Measurements from ENCODE around the gene LGSN. TPM values are rescaled to one million over a fixed set of nuclear protein-coding genes. Genes with fewer than 3 reads are reported as not detected.

Gene LGSN
- total and polyA plus RNA-seq, 2 of the 13 experiments (the other 11 are each of a cell fraction or from before 2014, with no cell fraction given), result 0.13 to 0.63 TPM

- H3K4me1 ChIP-seq (ENCODE audit: insufficient read depth, low read length), result peaks cover 49% of the 10 kb centered on the region
- intact Hi-C loops (cut with micrococcal nuclease; ENCODE audit: unreplicated experiment) (loop anchor here (1.0 to 10.0 kb wide), 10 partner anchors 39 to 450 kb away; no protein-coding TSS in a partner anchor), in situ Hi-C loops (cut with HindIII; ENCODE audit: extremely low pct_ligation_motif_present, low pct_unique_long_range_greater_than_20kb) (loop anchor here (5.0 to 10.0 kb wide), 3 partner anchors 162 to 410 kb away; partner anchors contain the start of genes LOC128125822 and PTP4A1)
- H2AFZ ChIP-seq (ENCODE audit: low read length), result no peak overlapping the region
- BruUV-seq (replicated peaks), result no TSS peak
- no peaks in the 10 kb centered on the region for H3K36me3 ChIP-seq (replicated peaks in 1 of 2; ENCODE audit: control insufficient read depth in 1 of 2, insufficient read depth in 2 of 2, low read length in 2 of 2)
- ATAC-seq (peak; percentile 97), DNase-seq (ENCODE audit: low spot score) (peak; percentile 80), FAIRE-seq (peak; percentile 78)
- H3K27ac ChIP-seq (ENCODE audit: extremely low read length, insufficient read depth, low read length), result peak overlapping the region; percentile 49
- POLR2A ChIA-PET, result interaction anchor here (0.8 to 3.2 kb wide), 22 partner anchors 10 to 419 kb away, joined by 3 to 25 read pairs (median 4); partner anchors contain the start of gene PHF3
- no peak overlapping the region for H3K4me3 ChIP-seq (replicated peaks in 1 of 3; ENCODE audit: insufficient read depth in 1 of 3, low read depth in 2 of 3, low read length in 3 of 3)
- WGBS (ENCODE audit: low lambda C conversion rate), result 71% methylated on average over 7 of the region's 7 CpGs
- H3K9ac ChIP-seq (ENCODE audit: insufficient read depth, low read depth, low read length), result 0 out of 2 replicates have a peak overlapping the region, but pooled peaks have one; percentile 21
- no peaks in the 10 kb centered on the region for H3K27me3 ChIP-seq (ENCODE audit: control insufficient read depth in 1 of 2, insufficient read depth in 2 of 2, low read length in 2 of 2)
- no peaks in the 10 kb centered on the region for H3K79me2 ChIP-seq (ENCODE audit: insufficient read depth, low read length)
- no peaks in the 10 kb centered on the region for H3K9me3 ChIP-seq (ENCODE audit: low read length)
- H3K4me2 ChIP-seq (ENCODE audit: low read depth, low read length), result 0 out of 2 replicates have a peak overlapping the region, but pooled peaks have one; percentile 16
- no peaks in the 10 kb centered on the region for H4K20me1 ChIP-seq (ENCODE audit: insufficient read depth, low read length)
- CTCF ChIA-PET (ENCODE audit: low intra/inter-chr PET ratio, low total read pairs), result interaction anchor here (0.6 to 3.9 kb wide), 6 partner anchors 162 to 450 kb away, joined by 3 to 32 read pairs (median 6); no protein-coding TSS in a partner anchor
- TF ChIP-seq ZSCAN29 (CRISPR knock-in tag; conservative IDR thresholded peaks at IDR 0.05), result peak; percentile 87; the same call in 1 of the 2 replicates
- TF ChIP-seq GLI4 (CRISPR knock-in tag; IDR thresholded peaks at IDR 0.05; ENCODE audit: borderline replicate concordance), result no peak
- TF ChIP-seq ELF1 (CRISPR knock-in tag; IDR thresholded peaks at IDR 0.05), result no peak; the same call in 1 of the 2 replicates
- TF ChIP-seq KLF6 (CRISPR knock-in tag; IDR thresholded peaks at IDR 0.05), result no peak
- TF ChIP-seq ZBTB3 (CRISPR knock-in tag; IDR thresholded peaks at IDR 0.05; ENCODE audit: borderline replicate concordance, low read depth), result no peak
- no peak for TF ChIP-seq ZNF878 (CRISPR knock-in tag; IDR thresholded peaks at IDR 0.05)
- no peak for TF ChIP-seq ZNF563 (CRISPR knock-in tag; IDR thresholded peaks at IDR 0.05)
- no peak for TF ChIP-seq NR2F1 (CRISPR knock-in tag; IDR thresholded peaks at IDR 0.05)
- no peak for TF ChIP-seq ZNF17 (CRISPR knock-in tag; IDR thresholded peaks at IDR 0.05)
- TF ChIP-seq SMAD3 (CRISPR knock-in tag; IDR thresholded peaks at IDR 0.05), result peak; percentile 85; the same call in 1 of the 2 replicates
- peak; percentile 61; the same call in 1 of the 2 replicates for TF ChIP-seq KLF11 (CRISPR knock-in tag; IDR thresholded peaks at IDR 0.05)
- peak; percentile 82; the same call in 1 of the 2 replicates for TF ChIP-seq IRF2 (CRISPR knock-in tag; IDR thresholded peaks at IDR 0.05)
- TF ChIP-seq, protein P1, sequence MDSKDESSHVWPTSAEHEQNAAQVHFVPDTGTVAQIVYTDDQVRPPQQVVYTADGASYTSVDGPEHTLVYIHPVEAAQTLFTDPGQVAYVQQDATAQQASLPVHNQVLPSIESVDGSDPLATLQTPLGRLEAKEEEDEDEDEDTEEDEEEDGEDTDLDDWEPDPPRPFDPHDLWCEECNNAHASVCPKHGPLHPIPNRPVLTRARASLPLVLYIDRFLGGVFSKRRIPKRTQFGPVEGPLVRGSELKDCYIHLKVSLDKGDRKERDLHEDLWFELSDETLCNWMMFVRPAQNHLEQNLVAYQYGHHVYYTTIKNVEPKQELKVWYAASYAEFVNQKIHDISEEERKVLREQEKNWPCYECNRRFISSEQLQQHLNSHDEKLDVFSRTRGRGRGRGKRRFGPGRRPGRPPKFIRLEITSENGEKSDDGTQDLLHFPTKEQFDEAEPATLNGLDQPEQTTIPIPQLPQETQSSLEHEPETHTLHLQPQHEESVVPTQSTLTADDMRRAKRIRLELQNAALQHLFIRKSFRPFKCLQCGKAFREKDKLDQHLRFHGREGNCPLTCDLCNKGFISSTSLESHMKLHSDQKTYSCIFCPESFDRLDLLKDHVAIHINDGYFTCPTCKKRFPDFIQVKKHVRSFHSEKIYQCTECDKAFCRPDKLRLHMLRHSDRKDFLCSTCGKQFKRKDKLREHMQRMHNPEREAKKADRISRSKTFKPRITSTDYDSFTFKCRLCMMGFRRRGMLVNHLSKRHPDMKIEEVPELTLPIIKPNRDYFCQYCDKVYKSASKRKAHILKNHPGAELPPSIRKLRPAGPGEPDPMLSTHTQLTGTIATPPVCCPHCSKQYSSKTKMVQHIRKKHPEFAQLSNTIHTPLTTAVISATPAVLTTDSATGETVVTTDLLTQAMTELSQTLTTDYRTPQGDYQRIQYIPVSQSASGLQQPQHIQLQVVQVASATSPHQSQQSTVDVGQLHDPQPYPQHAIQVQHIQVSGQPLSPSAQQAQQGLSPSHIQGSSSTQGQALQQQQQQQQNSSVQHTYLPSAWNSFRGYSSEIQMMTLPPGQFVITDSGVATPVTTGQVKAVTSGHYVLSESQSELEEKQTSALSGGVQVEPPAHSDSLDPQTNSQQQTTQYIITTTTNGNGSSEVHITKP (CRISPR knock-in tag; IDR thresholded peaks at IDR 0.05; ENCODE audit: low read depth), result peak; percentile 54; the same call in 1 of the 2 replicates
- no peak for TF ChIP-seq MAZ (IDR thresholded peaks at IDR 0.05; ENCODE audit: borderline replicate concordance, low read depth, low read length)
- no peak for TF ChIP-seq MAZ (CRISPR knock-in tag; IDR thresholded peaks at IDR 0.05; ENCODE audit: low read depth)
- no peak for TF ChIP-seq ATF1 (CRISPR knock-in tag; IDR thresholded peaks at IDR 0.05)
- no peak for TF ChIP-seq KDM6A (CRISPR knock-in tag; IDR thresholded peaks at IDR 0.05; ENCODE audit: low read depth)
- no peak for TF ChIP-seq MTF1 (CRISPR knock-in tag; IDR thresholded peaks at IDR 0.05)
- TF ChIP-seq ZNF775 (CRISPR knock-in tag; IDR thresholded peaks at IDR 0.05; ENCODE audit: borderline replicate concordance), result no peak
- no peak for TF ChIP-seq ZBTB7A (CRISPR knock-in tag; IDR thresholded peaks at IDR 0.05)
- TF ChIP-seq ZNF670 (CRISPR knock-in tag; IDR thresholded peaks at IDR 0.05; ENCODE audit: borderline replicate concordance), result no peak
- no peak for TF ChIP-seq GTF3A (CRISPR knock-in tag; conservative IDR thresholded peaks at IDR 0.05)
Observed at GRCh38 chr6:63352544-63353285, 32.9 kb upstream of the LGSN start.

Measured in HepG2 (cell line).